Measurements from ENCODE around the gene VHLL. TPM values are rescaled to one million over a fixed set of nuclear protein-coding genes. Genes with fewer than 3 reads are reported as not detected.
A peak's percentile ranks its signal among the peaks of the same experiment; 100 is the strongest.
"Not testable (repeated sequence)": the region's sequence is repeated elsewhere in the genome, so short reads cannot be mapped to it uniquely, and the experiment has no call there.

The VHLL gene
- total RNA-seq, result not detected

DNA sequence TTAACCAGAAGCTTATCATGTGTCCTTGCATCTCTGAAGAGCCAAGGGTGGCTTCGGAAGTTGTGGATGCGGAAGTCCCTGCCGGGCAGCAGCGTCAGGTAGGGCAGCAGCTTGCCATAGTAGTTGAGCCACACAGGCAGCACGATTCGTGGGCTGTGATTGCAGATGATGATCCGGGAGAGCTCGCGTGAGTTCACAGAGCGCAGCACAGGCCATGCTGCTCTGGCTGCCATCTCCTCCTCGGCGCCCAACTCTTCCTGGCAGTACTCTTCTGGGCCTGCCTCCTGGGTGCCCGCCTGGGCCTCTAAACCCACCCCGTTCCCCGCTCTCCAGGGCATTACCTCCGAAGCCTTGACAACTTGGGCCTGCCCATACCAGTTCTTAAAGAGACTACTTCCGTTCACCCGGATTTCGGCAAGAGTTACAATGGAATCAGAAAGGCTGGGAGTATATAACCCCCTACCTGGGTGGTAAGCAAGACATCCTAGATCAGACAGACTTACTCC is at the start of gene VHLL:
Gene VHLL, minus strand, starts transcription at position 456 of the 506 bp plus-strand sequence. Its CDS starts 118 bp downstream, at position 338.
- ATAC-seq, result no peak
- Mint-ChIP-seq H3K9me3 (no peaks in the 10 kb centered on the region), H3K36me3 (no peaks in the 10 kb centered on the region), H3K27ac (no peak within 1 kb of the TSS)
- no peak for DNase-seq (ENCODE audit: low spot score in 2 of 2)

DNA sequence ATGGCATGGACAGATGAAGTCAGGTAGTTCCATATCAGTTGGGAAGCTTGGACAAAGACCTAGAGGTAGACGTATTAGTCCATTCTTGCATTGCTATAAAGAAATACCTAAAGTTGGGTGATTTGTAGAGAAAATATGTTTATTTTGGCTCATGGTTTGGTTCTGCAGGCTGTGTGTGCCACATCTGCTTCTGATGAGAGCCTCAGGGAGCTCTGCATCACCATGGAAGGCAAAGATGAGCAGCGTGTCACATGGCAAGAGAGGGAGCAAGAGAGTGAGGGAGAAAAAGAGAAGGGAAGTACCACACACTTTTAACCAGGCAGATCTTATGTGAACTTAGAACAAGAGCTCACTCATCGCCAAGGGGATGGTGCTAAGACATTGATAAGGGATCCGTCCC is 48.2 kb upstream of the VHLL start:
- no peak for ATAC-seq
- Mint-ChIP-seq H3K9me3 (no peaks in the 10 kb centered on the region), H3K36me3 (no peaks in the 10 kb centered on the region), H3K27ac (no peak overlapping the region)
- DNase-seq (ENCODE audit: low spot score in 2 of 2), result no peak

DNA sequence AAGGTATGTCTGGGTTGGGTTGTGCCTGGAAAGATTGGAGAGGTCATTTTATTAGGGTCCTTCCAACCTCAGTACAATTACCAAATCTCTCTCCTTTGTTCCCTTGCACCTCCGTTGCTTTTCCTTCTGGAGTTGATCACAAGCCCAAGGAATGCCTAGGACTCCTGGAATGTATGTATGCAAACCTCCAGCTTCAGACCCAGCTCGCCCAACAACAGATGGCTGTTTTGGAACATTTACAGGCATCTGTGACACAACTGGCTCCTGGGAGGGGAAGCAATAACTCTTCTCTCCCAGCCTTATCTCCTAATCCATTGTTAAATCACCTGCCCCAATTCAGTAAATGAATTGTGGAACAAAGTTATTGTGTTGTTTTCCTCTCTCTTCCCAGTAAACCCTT is 47.5 kb upstream of the VHLL start:
- DNase-seq (ENCODE audit: low spot score in 2 of 2) (no peak), ATAC-seq (no peak)
- H3K27ac Mint-ChIP-seq, result no peak overlapping the region
- H3K9me3 Mint-ChIP-seq, result no peaks in the 10 kb centered on the region
- H3K36me3 Mint-ChIP-seq, result no peaks in the 10 kb centered on the region

DNA sequence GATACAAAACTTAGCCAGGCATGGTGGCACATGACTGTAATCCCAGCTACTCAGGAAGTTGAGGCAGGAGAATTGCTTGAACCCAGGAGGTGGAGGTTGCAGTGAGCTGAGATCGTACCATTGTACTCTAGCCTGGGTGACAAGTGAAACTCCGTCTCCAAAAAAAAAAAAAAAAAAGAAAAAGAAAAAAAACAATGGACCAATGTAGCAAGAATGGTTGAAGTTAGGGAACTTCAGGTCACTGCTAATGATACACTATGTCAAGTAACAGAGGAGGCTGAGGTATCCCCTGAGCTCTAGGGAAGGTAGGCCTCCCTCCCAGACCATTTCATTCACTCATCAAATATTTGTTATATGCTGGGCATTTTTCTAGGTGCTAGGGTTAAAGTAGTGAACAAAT is 46.9 kb upstream of the VHLL start:
- H3K36me3 Mint-ChIP-seq; DNase-seq (ENCODE audit: low spot score in 2 of 2); ATAC-seq; H3K9me3 Mint-ChIP-seq; H3K27ac Mint-ChIP-seq: not testable (repeated sequence)

DNA sequence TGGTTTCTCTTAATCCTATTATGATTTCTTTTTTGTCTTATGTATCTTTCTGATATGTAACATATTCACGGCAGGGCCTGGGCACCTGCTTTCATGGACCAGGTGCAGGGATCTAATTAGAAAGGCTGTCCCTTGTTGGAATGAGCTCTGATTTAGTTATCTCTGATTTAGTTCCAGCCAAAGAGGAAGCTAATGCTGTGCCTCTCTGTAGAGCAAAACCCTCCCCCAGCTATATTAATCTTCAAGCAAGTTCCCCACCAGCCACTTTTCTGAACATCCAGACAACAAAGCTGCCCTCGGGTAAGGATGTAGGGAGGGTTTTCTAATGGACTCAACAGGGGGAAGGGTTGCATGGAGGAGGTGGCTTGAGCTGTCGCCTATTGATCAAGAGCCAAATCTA is 45.3 kb upstream of the VHLL start:
- H3K36me3 Mint-ChIP-seq, result no peaks in the 10 kb centered on the region

DNA sequence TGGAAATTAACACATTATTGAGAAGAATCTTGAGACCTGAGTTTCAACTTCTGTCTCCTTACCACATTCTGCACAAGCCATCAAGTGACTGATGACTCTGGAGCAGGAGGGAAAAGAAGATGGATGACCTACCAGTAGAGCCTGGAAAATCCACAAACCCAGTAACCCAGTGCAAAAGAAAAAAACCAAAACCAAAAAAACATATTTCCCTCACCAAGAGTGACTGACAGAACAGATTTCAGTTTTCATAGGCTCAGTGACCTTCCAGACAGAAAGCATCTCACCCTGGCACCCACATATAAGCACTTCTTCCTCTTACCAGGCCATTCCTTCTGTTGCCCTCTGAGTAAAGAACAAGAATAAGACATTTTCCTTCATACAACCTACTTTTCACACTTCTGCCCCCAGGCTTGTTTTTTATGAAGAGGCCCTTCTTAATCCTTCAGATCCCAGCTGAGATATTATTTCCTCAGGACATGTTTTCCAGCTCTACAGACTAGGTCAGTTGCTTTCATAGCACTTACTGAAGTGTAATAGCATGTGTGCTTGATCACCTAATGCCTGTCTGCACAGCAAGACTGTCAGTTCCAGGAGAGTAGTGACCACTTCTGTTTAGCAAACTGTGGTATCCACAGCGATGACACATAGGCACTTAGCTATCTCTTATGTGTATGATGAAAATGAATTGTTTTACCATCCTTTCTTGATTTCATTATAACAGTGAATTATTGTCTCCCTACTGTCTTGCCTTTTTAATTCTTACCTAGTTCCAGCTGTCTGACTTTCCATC is 43.3 kb upstream of the VHLL start:
- Mint-ChIP-seq H3K36me3 (peaks cover 7 to 8% of the 10 kb centered on the region in 2 donors), H3K27ac (no peak overlapping the region), H3K9me3 (no peaks in the 10 kb centered on the region)
- DNase-seq (ENCODE audit: low spot score in 2 of 2) (no peak), ATAC-seq (no peak)

More for the DNA sequence above, 45.3 kb upstream of the VHLL start:
- Mint-ChIP-seq H3K27ac (no peak overlapping the region), H3K9me3 (no peaks in the 10 kb centered on the region)
- ATAC-seq, result no peak
- no peak for DNase-seq (ENCODE audit: low spot score in 2 of 2)

DNA sequence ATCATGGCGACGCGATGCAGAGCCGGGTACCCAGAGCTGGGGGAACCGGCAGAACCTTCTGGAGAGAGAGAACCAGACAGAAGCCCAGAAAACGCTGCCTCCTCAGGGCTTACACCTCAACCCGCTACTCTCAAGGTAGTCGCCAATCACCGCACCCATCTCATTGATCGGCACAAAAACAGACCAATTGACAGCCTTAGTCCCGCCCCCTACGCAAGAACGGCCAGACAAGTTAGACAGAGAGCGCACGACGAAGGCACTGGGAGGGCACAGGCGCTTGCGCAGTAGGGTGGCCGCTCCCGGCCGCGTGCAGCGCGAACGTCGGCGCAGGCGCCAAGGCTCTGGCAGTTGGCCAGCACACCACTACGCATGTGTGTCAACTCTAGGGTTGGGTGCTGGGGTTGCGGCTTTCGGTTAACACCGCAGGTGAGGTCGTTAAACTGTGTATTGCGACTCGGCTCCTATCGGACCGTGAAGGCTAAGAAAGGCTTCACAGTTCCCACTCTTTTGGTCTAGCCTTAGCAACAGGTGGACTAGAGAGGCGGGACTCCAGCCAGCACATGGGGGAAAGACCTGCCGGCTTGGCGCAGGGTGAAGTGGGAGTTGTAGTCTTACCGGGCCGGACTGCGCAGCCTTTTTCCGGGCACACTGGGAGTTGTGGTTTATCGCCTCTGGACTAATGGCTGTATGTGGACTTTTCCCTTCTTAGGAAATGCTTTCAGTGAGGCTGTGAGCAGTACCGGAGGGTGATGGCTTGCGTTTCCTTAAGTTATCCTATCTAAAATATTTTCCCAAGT is 39.3 kb upstream of the VHLL start, which contains the start of the genes CCT3 and TSACC:
Gene CCT3, minus strand, starts transcription at position 113 of the 797 bp plus-strand sequence. Its CDS starts 108 bp downstream, at position 5.
Gene TSACC, plus strand, starts transcription at position 347 of the 797 bp plus-strand sequence. CDS start 1,232 bp downstream, outside the sequence.
- no peaks in the 10 kb centered on the region for H3K9me3 Mint-ChIP-seq
- peak; percentile 95 to 97 for ATAC-seq
- DNase-seq (ENCODE audit: low spot score in 2 of 2), result peak; percentile 99 to 100
- H3K36me3 Mint-ChIP-seq, result peaks cover 29 to 36% of the 10 kb centered on the region in 2 donors
- peak within 1 kb of the TSS; percentile 97 to 98 for H3K27ac Mint-ChIP-seq

DNA sequence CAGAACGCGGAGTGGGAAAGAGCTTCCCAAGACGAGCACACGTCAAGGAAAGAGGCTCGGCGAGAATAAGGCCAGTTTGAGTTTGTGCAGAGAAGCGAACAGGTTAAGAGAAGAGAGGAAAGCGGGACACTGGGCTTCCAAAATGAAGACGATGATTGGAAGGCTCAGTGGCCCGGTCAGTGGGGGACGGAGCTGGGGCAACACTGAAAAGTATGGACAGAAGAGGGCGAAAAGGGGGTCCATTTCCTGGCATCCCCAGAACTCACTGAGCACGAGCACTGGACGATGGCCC is 38.7 kb upstream of the VHLL start:
- H3K36me3 Mint-ChIP-seq, result peaks cover 29 to 36% of the 10 kb centered on the region in 2 donors
- ATAC-seq, result no peak

DNA sequence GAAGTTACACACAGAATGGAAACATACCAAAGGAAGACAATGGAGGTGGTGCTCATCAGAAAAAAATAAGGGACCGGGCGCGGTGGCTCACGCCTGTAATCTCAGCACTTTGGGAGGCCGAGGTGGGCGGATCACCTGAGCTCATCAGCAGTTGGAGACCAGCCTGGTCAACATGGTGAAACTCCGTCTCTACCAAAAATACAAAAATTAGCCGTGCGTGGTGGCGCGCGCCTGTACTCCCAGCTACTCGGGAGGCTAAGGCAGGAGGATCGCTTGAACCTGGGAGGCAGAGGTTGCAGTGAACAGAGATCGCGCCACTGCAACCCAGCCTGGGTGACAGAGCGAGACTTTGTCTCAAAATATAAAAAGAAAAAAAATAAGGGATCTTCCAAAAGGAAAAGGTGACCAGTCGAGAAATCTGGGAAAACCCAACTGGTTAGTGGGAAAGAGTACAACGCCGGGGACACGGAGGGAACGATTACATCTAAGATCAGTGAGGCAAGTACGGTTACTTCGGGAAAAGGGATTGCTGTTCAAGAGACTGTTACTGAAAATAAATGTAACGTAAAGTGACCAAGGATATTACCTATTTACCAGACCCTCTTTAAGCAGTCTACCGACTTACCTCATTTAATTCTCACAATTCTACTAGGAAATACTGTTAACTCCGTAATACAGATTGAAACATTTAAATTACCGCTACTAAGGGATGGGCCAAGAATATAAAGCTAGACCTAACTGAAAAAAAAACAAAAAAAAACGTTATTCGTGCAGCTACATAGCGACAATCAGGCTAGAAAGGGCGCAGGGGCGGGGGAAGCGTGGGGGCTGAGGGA is 38.2 kb upstream of the VHLL start:
- peaks cover 29 to 36% of the 10 kb centered on the region in 2 donors for H3K36me3 Mint-ChIP-seq

More for the DNA sequence above, 38.7 kb upstream of the VHLL start:
- Mint-ChIP-seq H3K9me3 (no peaks in the 10 kb centered on the region), H3K27ac (peak overlapping the region; percentile 97 to 98)
- DNase-seq (ENCODE audit: low spot score in 2 of 2), result peak in 1 of 2 donors; percentile 20

DNA sequence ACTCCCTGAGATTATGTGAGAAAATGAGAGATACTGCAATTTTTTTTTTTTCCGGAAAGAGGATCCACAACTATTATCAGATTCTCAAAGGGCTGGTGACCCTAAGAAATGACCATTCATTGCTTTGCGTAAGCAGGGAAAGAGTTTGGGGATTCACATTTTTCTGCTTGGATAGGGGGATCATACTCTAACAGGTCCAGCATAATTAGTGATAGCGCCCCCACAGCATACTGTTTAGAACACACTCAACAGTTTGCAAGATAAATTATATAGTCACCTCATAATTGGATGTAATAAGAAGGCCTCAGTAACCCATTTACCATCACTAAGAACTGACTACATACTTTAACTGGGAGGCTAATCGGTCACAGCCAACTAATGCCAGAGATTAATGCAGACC is 37.1 kb upstream of the VHLL start:
- no peaks in the 10 kb centered on the region for H3K9me3 Mint-ChIP-seq
- no peak for ATAC-seq
- peak overlapping the region; percentile 97 to 98 for H3K27ac Mint-ChIP-seq
- no peak for DNase-seq (ENCODE audit: low spot score in 2 of 2)
- H3K36me3 Mint-ChIP-seq, result peaks cover 29 to 36% of the 10 kb centered on the region in 2 donors

More for the DNA sequence above, 38.2 kb upstream of the VHLL start:
- peak overlapping the region; percentile 97 to 98 for H3K27ac Mint-ChIP-seq
- H3K9me3 Mint-ChIP-seq, result no peaks in the 10 kb centered on the region
- ATAC-seq (no peak), DNase-seq (ENCODE audit: low spot score in 2 of 2) (no peak)

DNA sequence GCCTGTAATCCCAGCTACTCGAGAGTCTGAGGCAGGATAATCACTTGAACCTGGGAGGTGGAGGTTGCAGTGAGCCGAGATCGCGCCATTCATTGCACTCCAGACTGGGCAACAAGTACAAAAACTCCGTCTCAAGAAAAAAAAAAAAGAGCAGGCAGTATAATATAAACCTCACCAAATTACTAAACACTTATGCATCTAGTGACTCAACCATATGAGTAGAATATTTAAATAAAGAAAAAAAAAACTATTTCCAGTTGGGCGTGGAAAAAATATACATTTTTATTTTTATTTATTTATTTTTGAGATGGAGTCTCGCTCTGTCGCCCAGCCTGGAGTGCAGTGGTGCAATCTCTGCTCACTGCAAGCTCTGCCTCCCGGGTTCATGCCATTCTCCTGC is 24.1 kb upstream of the VHLL start:
- H3K36me3 Mint-ChIP-seq, result peaks cover 9 to 16% of the 10 kb centered on the region in 2 donors

DNA sequence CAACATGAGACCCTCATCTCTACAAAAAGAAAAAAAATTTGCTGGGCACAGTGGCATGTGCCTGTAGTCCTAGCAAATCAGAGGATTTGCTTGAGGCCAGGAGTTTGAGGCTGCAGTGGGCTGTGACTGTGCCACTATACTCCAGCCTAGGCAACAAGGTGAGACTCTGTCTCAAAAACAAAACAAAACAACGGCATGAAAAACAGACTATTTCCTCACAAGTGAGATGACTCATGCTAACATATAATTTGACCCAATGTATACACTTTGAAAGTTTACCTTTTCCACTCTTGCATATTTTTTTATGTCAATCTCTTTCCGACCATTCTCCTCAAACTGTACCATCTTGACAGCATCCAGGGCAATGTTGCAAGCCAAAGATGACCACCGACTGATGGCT is 21.5 kb upstream of the VHLL start:
- DNase-seq (ENCODE audit: low spot score in 2 of 2), result no peak
- peaks cover 14 to 21% of the 10 kb centered on the region in 2 donors for H3K36me3 Mint-ChIP-seq
- no peak overlapping the region for H3K27ac Mint-ChIP-seq
- H3K9me3 Mint-ChIP-seq, result no peaks in the 10 kb centered on the region
- ATAC-seq, result no peak

More for the DNA sequence above, 24.1 kb upstream of the VHLL start:
- not testable (repeated sequence) for DNase-seq (ENCODE audit: low spot score in 2 of 2); H3K27ac Mint-ChIP-seq; ATAC-seq; H3K9me3 Mint-ChIP-seq

DNA sequence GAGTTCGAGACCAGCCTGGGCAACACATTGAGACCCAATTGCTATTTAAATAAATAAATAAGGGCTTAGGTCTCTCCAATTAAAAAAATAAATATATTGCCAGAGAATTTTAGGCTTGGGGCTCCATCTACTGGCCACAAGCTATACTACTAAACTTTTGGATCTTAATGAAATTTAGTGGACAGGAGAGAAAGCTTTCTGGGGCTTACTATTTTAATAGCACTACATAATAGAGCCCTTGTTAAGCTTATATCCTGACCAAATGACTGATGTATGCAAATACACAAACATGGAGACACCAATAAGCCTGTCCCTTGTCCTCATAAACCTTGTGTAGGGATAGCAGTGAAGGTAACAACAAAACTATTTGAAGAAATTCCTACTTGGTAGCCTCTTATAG is 20.6 kb upstream of the VHLL start:
- ATAC-seq (no peak), DNase-seq (ENCODE audit: low spot score in 2 of 2) (peak in 1 of 2 donors; percentile 12)
- no peak overlapping the region for H3K27ac Mint-ChIP-seq
- H3K36me3 Mint-ChIP-seq, result peaks cover 14 to 21% of the 10 kb centered on the region in 2 donors
- H3K9me3 Mint-ChIP-seq, result no peaks in the 10 kb centered on the region

DNA sequence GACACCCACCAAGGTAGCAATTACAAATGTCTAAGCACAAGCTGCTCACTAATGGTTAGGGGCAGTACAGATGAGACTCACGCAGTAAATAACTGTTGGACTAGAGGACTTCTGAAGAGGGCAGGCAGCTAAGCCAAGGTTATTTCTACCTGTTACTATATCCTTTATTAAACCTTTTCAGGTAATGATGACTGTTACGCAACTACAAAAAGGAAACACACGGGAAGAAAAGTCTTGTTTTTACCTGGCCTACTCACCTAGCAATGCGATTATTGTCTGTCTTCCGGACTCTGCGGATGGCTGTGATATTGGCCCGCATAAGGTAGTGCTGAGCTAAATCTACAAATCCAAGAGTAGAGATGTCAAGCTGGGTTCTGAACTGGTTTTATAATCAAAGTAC is 17.8 kb upstream of the VHLL start:
- no peak for DNase-seq (ENCODE audit: low spot score in 2 of 2)
- Mint-ChIP-seq H3K9me3 (no peaks in the 10 kb centered on the region), H3K36me3 (peaks cover 14 to 35% of the 10 kb centered on the region in 2 donors), H3K27ac (peak overlapping the region in 1 of 2 donors; percentile 48)
- ATAC-seq, result no peak

DNA sequence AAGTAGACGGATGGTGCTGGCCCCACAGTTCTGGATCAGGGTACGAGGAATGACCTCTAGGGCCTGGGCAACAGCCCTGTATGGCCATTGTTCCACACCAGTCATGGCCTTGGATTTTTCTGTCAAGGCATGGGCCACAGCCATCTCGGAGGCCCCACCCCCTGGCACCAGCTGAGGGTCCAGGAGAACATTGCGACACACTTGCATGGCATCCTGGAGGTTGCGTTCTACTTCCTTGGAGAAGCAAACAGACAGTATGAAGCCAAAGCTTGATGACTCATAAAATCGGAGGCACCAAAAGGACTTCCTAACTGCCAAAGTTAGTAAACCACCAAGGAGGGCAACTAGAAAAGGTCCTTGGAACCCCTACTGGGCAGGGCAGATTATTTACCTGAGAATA is 11.9 kb upstream of the VHLL start:
- ATAC-seq, result no peak

DNA sequence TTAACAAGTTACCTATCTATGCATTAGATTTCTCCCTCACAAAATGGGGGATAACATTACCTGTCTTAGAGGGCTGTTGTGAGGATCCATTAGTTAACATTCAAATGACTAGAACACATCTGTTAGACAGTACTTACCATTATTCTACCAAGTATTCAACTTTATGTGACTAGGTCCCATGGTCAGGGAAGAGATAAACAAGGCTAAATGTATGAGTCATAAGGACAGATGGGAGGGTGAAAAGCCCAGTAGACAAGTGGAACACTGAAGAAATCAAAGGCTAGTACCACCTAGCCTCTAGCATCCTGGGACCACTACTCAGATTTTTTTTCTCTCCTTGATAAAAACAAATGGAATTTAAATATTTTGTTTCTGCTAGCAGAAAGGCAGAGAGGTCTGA is 9.0 kb upstream of the VHLL start:
- no peaks in the 10 kb centered on the region for H3K9me3 Mint-ChIP-seq
- ATAC-seq, result no peak
- no peak overlapping the region for H3K27ac Mint-ChIP-seq
- peaks cover 14 to 28% of the 10 kb centered on the region in 2 donors for H3K36me3 Mint-ChIP-seq
- DNase-seq (ENCODE audit: low spot score in 2 of 2), result no peak

More for the DNA sequence above, 11.9 kb upstream of the VHLL start:
- peaks cover 14 to 30% of the 10 kb centered on the region in 2 donors for H3K36me3 Mint-ChIP-seq
- H3K27ac Mint-ChIP-seq, result no peak overlapping the region
- H3K9me3 Mint-ChIP-seq, result no peaks in the 10 kb centered on the region
- DNase-seq (ENCODE audit: low spot score in 2 of 2), result no peak

All from activated naive CD4-positive, alpha-beta T cell treated with anti-CD3 and anti-CD28 coated beads, Interleukin-2, amount 50 U/mL, for 72 hours (primary cell).